ENCODE results near the gene CAPG.

CAPG gene

GRCh38 chr2:85409845-85410583 lies at the start of gene CAPG:
TSS of gene CAPG (minus strand) at chr2:85410366. CDS start at chr2:85402145, 8,221 bp downstream.
- Histone ChIP-seq H3K27me3 (replicated peaks; ENCODE audit: control insufficient read depth, insufficient read depth, low read length) (no peaks in the 10 kb centered on the region), H3K36me3 (ENCODE audit: control insufficient read depth, insufficient read depth, low read length) (no peaks in the 10 kb centered on the region), H3K4me3 (replicated peaks; ENCODE audit: low read depth, low read length) (peak within 1 kb of the TSS; percentile 69)
- peak; percentile 73 for DNase-seq (ENCODE audit: extremely low read depth, insufficient read length)
- no peak for TF ChIP-seq CTCF (IDR thresholded peaks at IDR 0.05; ENCODE audit: insufficient read depth, low read length, poor library complexity, severe bottlenecking)

GRCh38 chr2:85459771-85460170 lies 49.6 kb upstream of the CAPG start:
- Histone ChIP-seq H3K4me3 (replicated peaks; ENCODE audit: low read depth, low read length) (no peak overlapping the region), H3K27me3 (replicated peaks; ENCODE audit: control insufficient read depth, insufficient read depth, low read length) (no peaks in the 10 kb centered on the region), H3K36me3 (ENCODE audit: control insufficient read depth, insufficient read depth, low read length) (no peaks in the 10 kb centered on the region)
- no peak for DNase-seq (ENCODE audit: extremely low read depth, insufficient read length)
- TF ChIP-seq CTCF (IDR thresholded peaks at IDR 0.05; ENCODE audit: insufficient read depth, low read length, poor library complexity, severe bottlenecking): no peak

- DNase-seq (ENCODE audit: extremely low read depth, insufficient read length): no peak
- TF ChIP-seq CTCF (IDR thresholded peaks at IDR 0.05; ENCODE audit: insufficient read depth, low read length, poor library complexity, severe bottlenecking): no peak
- H3K4me3 ChIP-seq (replicated peaks; ENCODE audit: low read depth, low read length): no peak overlapping the region
These were observed 48.7 kb upstream of the CAPG start for GRCh38 chr2:85458601-85459563.

GRCh38 chr2:85457877-85458316 lies 47.7 kb upstream of the CAPG start:
- DNase-seq (ENCODE audit: extremely low read depth, insufficient read length): no peak
- Histone ChIP-seq H3K27me3 (replicated peaks; ENCODE audit: control insufficient read depth, insufficient read depth, low read length) (no peaks in the 10 kb centered on the region), H3K4me3 (replicated peaks; ENCODE audit: low read depth, low read length) (no peak overlapping the region), H3K36me3 (ENCODE audit: control insufficient read depth, insufficient read depth, low read length) (no peaks in the 10 kb centered on the region)
- TF ChIP-seq CTCF (IDR thresholded peaks at IDR 0.05; ENCODE audit: insufficient read depth, low read length, poor library complexity, severe bottlenecking): no peak

More at GRCh38 chr2:85458601-85459563, 48.7 kb upstream of the CAPG start:
- Histone ChIP-seq H3K36me3 (ENCODE audit: control insufficient read depth, insufficient read depth, low read length) (no peaks in the 10 kb centered on the region), H3K27me3 (replicated peaks; ENCODE audit: control insufficient read depth, insufficient read depth, low read length) (no peaks in the 10 kb centered on the region)

GRCh38 chr2:85457043-85457442 lies 46.9 kb upstream of the CAPG start:
- Histone ChIP-seq H3K36me3 (ENCODE audit: control insufficient read depth, insufficient read depth, low read length) (no peaks in the 10 kb centered on the region), H3K27me3 (replicated peaks; ENCODE audit: control insufficient read depth, insufficient read depth, low read length) (no peaks in the 10 kb centered on the region), H3K4me3 (replicated peaks; ENCODE audit: low read depth, low read length) (no peak overlapping the region)
- TF ChIP-seq CTCF (IDR thresholded peaks at IDR 0.05; ENCODE audit: insufficient read depth, low read length, poor library complexity, severe bottlenecking): no peak
- DNase-seq (ENCODE audit: extremely low read depth, insufficient read length): no peak

Measured in GM06990 (cell line).